GM21737 (cell line): ENCODE data around the gene POLA2.
"Not testable (repeated sequence)": the region's sequence is repeated elsewhere in the genome, so short reads cannot be mapped to it uniquely, and the experiment has no call there.

Source experiments
- ATAC-seq: cut with Tn5 transposase; IDR thresholded peaks from one replicate; pipeline ENCODE4 v1.9.1; 2021; ENCODE audit warnings: mild to moderate bottlenecking, moderate library complexity; ENCODE audit not compliant: unreplicated experiment

The POLA2 gene, protein sequence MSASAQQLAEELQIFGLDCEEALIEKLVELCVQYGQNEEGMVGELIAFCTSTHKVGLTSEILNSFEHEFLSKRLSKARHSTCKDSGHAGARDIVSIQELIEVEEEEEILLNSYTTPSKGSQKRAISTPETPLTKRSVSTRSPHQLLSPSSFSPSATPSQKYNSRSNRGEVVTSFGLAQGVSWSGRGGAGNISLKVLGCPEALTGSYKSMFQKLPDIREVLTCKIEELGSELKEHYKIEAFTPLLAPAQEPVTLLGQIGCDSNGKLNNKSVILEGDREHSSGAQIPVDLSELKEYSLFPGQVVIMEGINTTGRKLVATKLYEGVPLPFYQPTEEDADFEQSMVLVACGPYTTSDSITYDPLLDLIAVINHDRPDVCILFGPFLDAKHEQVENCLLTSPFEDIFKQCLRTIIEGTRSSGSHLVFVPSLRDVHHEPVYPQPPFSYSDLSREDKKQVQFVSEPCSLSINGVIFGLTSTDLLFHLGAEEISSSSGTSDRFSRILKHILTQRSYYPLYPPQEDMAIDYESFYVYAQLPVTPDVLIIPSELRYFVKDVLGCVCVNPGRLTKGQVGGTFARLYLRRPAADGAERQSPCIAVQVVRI

DNA sequence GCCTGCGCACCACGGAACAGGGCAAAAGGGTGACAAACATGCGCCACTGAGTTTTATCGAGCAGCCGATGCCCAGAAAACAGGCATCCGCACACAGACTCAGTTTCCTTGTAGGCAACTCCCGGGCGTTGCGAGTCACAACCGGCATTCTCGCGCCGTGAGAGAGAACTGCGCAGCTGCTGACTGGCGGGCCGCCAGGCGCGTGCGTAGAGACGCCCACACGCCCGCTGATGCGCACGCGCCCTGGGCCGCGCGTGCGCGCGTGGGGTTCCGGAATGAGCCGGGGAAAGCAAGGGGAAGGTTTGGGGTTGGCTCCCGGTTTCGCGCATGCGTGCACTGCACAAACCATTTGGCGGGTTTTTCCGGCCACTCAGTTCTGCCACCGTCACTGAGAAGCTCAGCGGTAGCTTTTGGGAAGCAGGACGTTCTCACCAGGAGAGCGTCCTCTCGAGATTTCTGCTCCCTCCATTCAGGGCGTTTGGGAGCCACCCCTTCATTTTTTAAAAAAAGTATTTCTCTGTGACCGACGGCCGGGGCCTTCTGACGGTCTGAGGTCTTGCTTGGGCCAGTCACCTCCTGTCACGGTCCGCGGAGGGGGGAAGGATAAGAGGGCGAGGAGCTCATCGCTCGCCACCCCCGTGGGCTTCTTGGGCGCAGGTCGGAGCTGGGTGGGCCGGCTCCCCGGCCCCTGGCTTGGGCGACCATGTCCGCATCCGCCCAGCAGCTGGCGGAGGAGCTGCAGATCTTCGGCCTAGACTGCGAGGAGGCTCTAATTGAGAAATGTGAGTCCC, at the start of gene POLA2:
Gene POLA2, plus strand, starts transcription at position 372 of the 790 bp plus-strand sequence. Its CDS starts 331 bp downstream, at position 703.
- ATAC-seq = peak; percentile 78

DNA sequence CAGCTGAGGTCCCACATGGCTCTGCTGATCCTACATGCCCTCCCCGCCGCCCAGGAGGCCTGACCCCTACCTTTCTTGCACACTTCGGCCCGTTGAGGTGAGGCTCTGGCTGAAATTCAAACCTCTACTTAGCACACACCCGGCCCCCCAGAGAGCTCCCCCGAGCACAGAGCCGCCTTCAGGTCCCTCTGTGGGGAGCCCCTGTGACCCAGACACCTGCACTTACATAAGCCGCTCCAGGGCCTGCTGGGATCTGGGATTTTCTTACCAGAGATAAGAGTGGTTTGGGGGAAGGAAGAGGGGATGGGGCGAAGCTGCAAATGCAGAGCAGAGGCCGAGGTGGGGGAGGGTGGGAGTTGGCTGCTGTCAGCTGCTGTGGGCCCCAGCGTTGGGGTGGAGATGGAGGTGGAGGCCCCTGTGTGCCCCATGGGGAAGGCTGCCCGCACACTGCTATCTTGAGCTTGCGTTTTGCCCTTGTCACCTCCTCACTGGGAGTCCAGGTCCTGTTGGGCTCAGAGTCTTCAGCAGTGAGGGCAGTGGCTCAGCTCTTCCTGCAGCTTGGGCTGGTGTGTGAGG, 49.4 kb upstream of the POLA2 start:
- ATAC-seq = no peak

DNA sequence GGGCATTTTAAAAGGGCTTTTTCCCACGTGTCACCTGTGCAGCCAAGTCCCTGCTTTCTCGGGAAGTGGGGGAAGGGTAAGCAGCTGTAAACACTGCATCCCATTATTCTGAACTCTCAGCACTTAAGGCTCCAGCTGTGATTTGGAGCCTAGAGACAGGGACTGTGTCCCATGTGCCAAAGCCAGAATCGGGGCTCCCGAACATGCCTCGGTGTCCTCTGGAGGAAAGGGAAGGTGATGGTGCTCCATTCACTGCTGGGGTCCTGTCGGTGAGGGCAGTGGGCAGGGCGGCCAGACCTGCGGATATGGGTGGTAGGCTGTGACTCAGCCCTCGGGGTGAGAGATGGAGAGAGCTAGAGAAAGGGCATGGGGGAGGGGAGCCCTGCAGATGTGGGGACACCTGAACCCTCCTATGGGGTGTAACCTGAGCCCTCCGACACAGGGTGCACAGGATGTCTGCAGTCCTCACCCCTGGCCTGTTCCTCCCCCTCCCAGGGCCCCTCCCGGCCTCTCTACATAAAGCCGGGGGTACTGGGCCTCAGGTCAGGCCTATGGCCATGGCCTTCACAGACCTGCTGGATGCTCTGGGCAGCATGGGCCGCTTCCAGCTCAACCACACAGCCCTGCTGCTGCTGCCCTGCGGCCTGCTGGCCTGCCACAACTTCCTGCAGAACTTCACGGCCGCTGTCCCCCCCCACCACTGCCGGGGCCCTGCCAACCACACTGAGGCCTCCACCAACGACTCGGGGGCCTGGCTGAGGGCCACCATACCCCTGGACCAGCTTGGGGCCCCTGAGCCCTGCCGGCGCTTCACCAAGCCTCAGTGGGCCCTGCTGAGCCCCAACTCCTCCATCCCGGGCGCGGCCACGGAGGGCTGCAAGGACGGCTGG, 48.2 kb upstream of the POLA2 start:
- no peak for ATAC-seq

DNA sequence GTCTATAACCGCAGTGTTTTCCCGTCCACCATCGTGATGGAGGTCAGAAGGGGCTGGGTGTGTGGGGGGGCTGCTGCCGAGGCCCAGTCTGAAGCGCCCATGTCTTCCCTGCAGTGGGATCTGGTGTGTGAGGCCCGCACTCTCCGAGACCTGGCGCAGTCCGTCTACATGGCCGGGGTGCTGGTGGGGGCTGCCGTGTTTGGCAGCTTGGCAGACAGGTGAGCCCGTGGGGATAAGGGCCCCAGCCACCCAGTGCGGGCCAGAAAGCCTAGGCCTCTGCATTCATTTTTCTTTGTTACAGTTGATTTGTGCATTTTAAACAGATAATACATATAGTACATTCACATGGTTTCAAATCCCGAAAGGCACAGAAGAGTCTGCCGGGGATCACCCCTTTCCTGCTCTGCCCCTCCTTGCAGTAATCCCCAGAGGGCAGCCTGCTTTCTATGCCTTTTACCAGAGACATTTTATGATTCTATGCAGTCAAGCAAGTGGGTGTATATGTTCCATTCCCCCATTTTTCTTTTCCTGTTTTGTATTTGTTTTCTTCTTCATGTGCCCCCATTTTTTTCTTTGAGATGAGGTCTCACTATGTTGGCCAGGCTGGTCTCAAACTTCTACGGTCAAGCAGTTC, 47.4 kb upstream of the POLA2 start:
- no peak for ATAC-seq

DNA sequence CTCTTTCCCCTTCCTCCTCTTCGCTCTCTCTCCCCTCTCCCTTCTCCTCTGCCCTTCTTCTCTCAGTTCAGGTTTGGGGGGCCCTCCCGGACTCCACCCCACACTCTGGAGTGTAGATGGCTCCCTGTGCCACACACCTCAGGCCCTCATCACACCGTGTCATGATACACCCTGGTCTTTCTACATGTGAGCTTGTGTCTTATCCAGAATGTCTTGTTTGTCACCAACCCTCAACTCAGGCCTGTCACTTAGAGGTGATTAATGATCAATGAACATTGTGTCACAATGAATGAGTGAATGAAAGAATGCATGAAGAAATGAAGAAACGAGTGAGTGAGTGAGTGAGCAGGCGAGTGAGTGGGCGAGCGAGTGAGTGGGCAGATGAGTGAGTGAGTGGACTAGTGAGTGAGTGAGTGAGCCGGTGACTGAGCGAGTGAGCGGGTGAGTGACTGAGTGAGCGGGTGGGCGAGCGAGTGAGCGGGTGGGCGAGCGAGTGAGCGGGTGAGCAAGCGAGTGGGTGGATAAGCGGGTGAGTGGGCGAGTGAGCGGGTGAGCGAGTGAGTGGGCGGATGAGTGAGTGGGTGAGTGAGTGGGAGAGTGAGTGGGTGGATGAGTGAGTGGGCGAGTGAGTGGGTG, 46.2 kb upstream of the POLA2 start:
- ATAC-seq = no peak

DNA sequence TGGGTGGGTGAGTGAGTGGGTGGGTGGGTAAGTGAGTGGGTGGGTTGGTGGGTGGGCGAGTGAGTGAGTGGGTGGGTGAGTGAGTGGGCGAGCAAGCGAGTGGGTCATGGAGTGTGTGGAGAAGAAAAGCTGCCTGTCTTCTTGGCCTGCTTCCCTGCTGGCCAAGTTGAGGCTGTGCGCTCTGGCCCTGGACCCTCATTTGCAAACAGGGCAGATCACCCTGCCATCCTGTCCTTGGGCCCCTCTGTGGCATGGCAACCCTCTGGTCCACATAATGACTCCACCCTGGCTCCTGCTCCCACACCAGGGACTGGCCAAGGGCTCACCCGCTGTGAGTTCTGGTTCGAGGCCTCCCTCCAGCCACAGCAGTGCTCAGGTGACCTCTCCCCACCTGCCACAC, 44.9 kb upstream of the POLA2 start:
- ATAC-seq = no peak

DNA sequence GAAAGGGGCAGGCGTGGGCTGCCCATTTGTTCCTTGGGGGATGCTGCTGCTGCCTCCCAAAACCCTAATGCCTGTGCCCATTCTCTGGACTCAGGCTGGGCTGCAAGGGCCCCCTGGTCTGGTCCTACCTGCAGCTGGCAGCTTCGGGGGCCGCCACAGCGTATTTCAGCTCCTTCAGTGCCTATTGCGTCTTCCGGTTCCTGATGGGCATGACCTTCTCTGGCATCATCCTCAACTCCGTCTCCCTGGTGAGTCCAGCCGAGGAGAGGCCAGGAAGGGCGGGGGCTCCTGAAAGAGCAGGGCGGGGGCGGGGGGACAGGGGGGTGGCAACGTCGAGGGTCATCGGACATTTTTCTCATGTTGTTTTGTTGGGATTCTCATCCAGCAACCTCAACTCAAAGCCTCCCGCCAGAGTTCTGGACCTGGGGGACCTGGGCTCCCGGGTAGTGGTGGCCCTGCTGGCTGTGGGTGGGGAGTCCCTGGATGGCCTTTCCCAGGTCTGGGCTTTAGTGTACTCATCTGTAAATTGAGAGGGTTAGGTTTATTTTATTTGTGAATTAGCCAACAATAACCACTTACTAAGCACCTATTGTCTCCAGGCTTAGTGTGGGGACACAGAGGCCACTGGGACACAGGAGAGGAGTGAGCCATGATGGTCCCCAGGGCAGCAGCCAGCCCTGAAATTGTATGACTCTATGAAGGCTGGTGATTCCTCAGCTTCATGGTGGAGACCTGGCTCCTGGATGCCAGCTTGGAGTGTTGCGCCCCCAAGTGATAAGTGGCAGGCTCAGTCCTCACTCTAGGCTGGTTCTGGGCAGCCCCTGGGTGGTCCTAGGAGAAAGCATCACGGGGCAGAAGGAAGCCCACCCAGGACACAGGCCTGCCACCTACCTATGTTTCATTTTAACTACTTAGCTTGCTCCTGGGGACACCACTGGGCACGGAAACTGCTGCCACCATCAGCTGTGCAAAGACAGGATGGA, 44.0 kb upstream of the POLA2 start:
- no peak for ATAC-seq

DNA sequence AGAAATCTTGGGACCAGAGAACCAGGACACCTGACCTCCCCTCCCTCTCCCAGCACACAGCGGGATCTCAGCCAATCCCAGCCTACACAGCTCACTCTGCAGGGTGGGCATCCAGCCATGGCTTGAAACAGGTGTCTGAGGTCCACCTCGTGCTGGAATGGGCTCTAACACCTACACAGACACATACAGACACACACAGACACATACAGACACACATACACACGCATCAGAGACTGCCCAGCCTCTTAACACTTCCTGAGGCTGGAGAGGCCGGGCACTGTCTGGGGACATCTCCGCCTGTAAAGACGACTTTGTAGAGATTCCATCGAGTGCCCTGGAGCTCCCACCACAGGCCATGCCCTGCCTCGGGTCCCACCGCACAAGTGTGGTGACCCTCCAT, 43.3 kb upstream of the POLA2 start:
- no peak for ATAC-seq

DNA sequence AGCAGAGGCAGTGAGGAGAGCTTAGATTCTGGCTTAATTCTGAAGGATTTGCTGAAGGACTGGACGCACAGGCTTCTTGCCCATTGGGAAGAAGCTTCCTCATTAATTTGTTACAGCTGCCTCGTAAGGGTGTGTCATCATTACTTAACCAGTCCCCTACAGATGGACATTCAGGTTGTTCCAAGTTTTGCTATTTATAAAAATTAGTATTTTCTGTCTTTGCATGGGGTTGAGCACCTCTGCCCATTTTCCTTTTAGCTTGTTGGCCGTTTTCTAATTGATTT, 41.9 kb upstream of the POLA2 start:
- ATAC-seq = no peak

DNA sequence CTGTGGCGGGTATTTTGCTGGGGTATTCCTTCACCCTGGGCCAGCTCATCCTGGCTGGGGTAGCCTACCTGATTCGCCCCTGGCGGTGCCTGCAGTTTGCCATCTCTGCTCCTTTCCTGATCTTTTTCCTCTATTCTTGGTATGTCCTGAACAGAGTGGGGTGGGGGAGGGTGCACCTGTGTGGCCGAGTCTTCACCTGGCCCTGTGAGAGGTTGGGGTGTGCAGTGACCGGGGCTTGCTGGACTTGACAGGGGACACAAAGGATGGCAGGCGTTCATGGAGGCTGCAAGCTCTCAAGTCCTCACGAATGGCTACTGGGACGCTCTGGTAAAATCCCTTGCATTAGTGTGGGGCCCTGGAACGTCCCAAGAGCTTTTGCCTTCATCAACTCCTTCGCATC, 40.7 kb upstream of the POLA2 start:
- ATAC-seq = no peak

DNA sequence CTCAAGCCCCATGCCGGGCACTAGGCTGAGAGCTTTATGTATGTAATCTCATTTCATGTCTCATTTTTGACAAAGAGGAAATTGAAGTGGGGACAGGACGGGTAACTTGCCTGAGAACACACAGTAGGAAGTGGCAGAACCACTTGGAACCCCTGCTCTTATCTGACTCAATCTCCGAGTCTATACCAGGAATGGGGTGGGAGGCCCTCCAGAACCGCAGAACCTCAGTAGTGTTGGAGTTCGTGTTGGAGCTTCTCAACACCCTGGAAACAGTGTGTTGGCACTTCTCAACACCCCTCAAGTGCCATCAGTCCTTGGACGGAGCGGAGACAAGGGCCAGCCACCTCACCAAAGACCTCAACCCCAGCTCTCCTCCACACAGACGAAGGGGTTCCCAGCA, 38.8 kb upstream of the POLA2 start:
- no peak for ATAC-seq

DNA sequence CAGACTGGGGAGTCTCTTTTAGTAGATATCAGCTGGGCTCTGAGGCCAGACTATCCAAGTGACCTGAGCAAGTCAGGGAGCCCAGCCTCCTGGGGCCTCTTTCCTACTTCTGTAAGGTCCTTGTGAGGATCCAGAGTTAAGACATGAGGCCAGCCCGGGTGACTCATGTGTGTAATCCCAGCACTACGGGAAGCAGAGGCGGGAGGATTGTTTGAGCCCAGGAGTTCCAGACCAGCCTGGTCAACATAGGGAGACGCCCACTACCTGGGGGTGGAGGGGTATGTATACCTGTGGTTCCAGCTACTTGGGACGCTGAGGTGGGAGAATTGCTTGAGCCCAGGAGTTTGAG, 36.9 kb upstream of the POLA2 start:
- ATAC-seq = no peak

DNA sequence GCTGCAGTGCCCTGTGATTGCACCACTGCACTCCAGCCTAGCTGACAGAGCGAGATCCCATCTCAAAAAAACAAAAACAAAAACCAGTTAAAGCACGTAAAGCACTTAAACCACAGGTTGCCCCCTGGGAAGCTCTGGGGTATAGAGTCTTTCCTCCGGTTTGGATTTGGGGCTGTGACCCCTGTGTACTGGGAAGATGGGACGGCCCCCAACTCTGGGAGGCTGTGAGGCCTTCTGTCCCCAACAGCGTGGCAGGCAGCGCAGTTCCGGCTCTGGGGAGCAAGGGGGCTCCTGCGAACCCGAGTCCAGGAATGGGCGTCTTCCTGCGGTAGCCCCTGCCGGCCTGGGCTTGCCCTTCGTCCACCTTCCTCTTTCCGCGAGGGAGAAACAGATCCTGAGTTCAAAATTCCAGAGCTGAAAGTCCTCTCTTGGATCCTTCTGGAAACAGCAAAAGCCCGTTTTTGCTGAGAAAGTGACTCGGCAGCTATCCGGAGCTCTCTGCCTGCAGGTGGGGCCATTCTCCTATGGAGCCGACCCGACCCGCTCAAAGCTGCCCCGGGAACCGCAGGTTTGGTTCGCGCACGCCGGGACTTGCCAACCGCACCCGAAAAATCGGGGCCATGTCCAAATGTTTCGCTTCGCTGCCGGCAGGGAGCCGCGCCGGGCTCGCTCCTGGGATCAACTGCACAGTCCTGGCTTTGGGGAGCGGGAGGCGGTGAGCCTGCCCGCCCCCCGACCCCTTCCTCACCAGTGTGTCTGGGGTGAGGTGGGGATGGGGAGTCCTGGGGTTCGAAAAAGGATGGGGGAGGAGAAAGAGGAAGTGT, 36.3 kb upstream of the POLA2 start:
- no peak for ATAC-seq

DNA sequence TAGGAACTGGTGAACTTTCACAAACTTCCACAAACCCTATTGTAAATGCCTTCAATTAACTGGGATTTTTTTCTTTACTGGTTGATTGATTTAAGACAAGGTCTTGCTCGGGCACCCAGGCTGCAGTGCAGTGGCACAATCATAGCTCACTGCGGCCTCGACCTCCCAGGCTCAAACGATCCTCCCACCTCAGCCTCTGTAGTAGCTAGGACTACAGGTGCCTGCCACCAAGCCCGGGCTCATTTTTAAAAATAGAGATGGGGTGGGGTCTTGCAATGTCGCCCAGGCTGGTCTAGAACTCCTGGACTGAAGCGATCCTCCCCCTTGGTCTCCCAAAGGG, 35.7 kb upstream of the POLA2 start:
- no peak for ATAC-seq

DNA sequence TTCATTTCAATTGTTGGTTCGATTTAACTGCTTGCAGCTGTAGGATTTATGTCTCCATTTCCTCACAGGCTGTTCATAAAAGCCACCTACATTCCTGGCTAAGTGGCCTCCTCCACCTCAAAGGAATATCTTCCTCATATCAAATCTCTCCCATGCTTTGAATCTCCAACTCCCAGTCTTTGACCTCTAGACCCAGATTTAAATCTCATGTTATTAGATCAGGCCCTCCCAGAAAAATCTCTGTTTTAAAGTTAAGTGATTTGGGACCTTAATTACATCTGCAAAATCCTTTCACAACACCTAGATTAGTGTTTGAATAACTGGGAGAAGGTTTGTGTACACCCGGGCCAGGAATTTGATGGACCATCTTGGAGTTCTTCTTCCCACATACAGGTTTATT, 33.9 kb upstream of the POLA2 start:
- no peak for ATAC-seq

DNA sequence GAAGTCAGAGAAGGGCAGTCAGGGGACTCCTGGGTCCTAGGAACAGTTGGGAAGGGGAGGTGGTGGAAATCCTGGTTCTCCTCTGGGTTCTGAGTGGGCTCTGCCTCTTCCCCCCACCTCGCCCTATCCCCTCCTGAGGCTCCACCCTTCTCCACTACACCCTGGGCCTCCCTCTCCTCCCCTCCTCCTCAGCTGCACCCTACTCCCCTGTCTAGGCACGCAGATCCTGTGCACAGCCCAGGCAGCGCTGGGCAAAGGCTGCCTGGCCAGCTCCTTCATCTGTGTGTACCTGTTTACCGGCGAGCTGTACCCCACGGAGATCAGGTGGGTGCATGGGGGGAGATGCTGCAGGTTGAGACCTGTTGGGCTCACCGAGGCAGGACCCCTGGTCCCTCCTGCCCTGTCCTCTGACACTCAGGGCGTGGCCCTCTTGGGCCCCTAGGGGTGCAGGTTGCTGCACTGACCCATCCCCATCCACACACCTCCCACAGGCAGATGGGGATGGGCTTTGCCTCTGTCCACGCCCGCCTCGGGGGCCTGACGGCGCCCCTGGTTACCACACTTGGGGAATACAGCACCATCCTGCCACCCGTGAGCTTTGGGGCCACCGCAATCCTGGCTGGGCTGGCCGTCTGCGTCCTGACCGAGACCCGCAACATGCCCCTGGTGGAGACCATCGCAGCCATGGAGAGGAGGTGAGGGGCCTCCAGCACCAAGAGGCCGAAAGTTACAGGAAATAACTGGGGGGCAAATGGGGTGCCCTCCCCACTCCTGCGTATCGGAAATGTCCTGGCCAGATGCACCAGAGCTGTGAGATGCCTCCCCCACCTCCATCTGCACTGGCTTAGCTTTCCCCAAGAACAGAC, 25.3 kb upstream of the POLA2 start:
- no peak for ATAC-seq

DNA sequence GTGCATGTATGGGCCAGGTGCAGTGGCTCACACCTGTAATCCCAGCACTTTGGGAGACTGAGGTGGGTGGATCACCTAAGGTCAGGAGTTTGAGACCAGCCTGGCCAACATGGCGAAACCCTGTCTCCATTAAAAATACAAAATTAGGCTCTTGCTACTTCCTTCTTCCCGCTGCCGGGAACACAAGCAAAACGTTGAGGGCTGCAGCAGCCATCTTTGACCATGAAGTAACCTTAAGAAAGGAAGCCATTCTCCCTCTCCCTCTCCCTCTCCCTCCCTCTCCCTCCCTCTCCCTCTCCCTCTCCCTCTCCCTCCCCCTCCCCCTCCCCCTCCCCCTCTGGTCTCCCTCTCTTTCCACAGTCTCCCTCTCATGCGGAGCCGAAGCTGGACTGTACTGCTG, 23.5 kb upstream of the POLA2 start:
- not testable (repeated sequence) for ATAC-seq
